H1 (cell line): ENCODE measurements around the gene CCDC141. TPM values are rescaled to one million over a fixed set of nuclear protein-coding genes. Genes with fewer than 3 reads are reported as not detected.

Experiments used
- ATF3 ChIP-seq: IDR thresholded peaks from 2 replicates; pipeline ENCODE4 v1.6.1; 2011; ENCODE audit warnings: low read depth, mild to moderate bottlenecking, low read length; ENCODE audit not compliant: insufficient read depth
- CHD7 ChIP-seq: fragments of 300-600 bp; sonication (generic); IDR thresholded peaks from 2 replicates; pipeline ENCODE4 v1.7.1; 2012; ENCODE audit warnings: low read length, moderate library complexity, mild to moderate bottlenecking, inconsistent platforms; ENCODE audit not compliant: insufficient replicate concordance
- CTCF ChIP-seq, 3 experiments: IDR thresholded peaks; 1 replicate in 2 of 3; 2 replicates in 1 of 3; pipeline versions ENCODE4 v1.5.1 to v1.6.1; 2011; ENCODE audit warnings: low read length in 3 of 3, mild to moderate bottlenecking in 3 of 3, inconsistent platforms in 2 of 3, low read depth in 1 of 3, moderate library complexity in 1 of 3; ENCODE audit not compliant: insufficient read depth in 1 of 3; ENCODE audit errors: control extremely low read depth in 1 of 3
- JUND ChIP-seq: IDR thresholded peaks from 2 replicates; pipeline ENCODE4 v1.6.1; 2011; ENCODE audit warnings: mild to moderate bottlenecking, improper control_type of control experiment, low read length
- MAX ChIP-seq: IDR thresholded peaks from 2 replicates; pipeline ENCODE4 v1.6.1; 2012; ENCODE audit warnings: inconsistent platforms
- RAD21 ChIP-seq, 2 experiments: IDR thresholded peaks in 1 of 2; conservative IDR thresholded peaks in 1 of 2; 2 replicates each; pipeline ENCODE4 v1.6.1; 2011; ENCODE audit warnings: low read depth in 2 of 2, low read length in 2 of 2, improper control_type of control experiment in 1 of 2, inconsistent platforms in 1 of 2, mild to moderate bottlenecking in 1 of 2, moderate library complexity in 1 of 2
- TCF12 ChIP-seq: IDR thresholded peaks from 2 replicates; pipeline ENCODE4 v1.6.1; 2011; ENCODE audit warnings: low read depth, mild to moderate bottlenecking, low read length
- polyA plus RNA-seq, 7 experiments: library from polyadenylated mRNA; depleted of rRNA in 3 of 7; stranded (reverse) in 5 of 7; unstranded in 2 of 7; fragments of >200 nt in 5 of 7; fragments of 200-250 nt in 2 of 7; gene quantifications; 1 replicate in 5 of 7; 2 replicates in 1 of 7; 4 replicates in 1 of 7; pipeline versions ENCODE4 v1.2.1 to v1.2.3, GENCODE V29; 2011 to 2013; ENCODE audit warnings: missing spikeins in 2 of 7, mixed read lengths in 2 of 7
- total RNA-seq: library from RNA; stranded (reverse); fragmentation: NEBNext Ultra II Directional; extraction: Animal tissue kit (Norgen Biotek cat#: 25700); gene quantifications from 2 replicates; pipeline ENCODE4 v1.2.1, GENCODE V29; 2021

Gene CCDC141
- total and polyA plus RNA-seq, 2 of the 8 experiments (the other 6 are each of a cell fraction or from before 2014, with no cell fraction given): 0.56 to 21.6 TPM

GRCh38 chr2:178914259-178914849 lies 135.6 kb downstream of the CCDC141 start (continued):
- TF ChIP-seq ATF3 (no peak), CTCF (IDR thresholded peaks at IDR 0.05; ENCODE audit: control extremely low read depth in 1 of 3, insufficient read depth in 1 of 3, low read depth in 1 of 3, low read length in 3 of 3) (peak; percentile 78 to 92 (median 90)), RAD21 (IDR thresholded peaks at IDR 0.05 in 1 of 2, conservative IDR thresholded peaks at IDR 0.05 in 1 of 2; ENCODE audit: low read depth in 2 of 2, low read length in 2 of 2) (peak; percentile 84 to 89), MAX (no peak), CHD7 (no peak), JUND (no peak), TCF12 (no peak)
